NCI-H1417 treated with DMSO at 0.1 percent for 48 hours (cell line): ENCODE data around the gene GPR42.
"Not testable (repeated sequence)": the region's sequence is repeated elsewhere in the genome, so short reads cannot be mapped to it uniquely, and the experiment has no call there.

Experiments used
- DNase-seq: peaks from one replicate; lab custom pipeline; 2025; lab: John Stamatoyannopoulos, UW

Gene GPR42

DNA sequence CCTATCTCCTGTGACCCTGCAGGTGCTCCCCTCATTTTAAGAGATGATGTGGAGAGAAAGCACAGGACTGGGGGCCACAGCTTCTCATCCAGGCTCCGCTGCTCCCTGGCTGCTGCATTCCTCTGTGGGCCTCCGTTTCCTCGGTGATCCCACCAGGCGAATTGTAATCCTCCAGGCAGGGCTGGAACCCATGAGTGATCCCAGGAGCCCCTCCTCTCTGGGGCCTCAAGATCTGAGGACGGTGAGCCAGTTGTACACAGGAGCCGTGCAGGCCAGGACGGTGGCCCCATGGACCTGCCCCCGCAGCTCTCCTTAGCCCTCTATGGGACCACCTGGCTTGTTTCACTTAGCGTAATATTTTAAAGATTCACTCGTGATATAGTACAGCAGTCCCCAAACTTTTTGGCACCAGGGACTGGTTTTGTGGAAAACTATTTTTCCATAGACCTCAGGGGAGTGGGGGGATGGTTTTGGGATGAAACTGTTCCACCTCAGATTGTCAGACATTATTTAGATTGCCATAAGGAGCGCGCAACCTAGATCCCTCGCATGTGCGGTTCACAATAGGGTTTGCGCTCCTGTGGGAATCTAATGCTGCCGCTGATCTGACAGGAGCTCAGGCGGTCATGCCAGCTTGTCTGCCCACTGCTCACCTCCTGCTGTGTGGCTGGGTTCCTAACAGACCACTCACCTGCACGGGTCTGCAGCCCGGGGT is 7.0 kb upstream of the GPR42 start:
- DNase-seq: no peak

DNA sequence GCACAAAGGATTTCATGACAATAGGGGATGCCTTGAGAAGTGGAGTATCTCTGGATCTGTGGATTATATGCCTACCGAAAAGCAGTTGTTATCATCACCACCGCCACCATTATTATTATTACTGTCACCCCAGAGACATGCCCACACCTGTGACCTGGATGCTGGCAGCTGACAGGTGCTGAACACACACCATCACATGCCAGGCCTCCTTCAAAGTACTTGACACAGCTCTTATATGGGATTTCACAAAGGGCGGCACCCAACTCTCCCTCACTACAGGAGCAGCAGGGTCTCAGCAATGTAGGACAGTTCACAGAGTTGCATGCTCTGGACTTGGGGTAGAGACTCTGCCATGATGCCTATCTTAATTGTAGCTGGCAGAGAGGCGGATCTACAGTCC is 5.6 kb upstream of the GPR42 start:
- DNase-seq: no peak

DNA sequence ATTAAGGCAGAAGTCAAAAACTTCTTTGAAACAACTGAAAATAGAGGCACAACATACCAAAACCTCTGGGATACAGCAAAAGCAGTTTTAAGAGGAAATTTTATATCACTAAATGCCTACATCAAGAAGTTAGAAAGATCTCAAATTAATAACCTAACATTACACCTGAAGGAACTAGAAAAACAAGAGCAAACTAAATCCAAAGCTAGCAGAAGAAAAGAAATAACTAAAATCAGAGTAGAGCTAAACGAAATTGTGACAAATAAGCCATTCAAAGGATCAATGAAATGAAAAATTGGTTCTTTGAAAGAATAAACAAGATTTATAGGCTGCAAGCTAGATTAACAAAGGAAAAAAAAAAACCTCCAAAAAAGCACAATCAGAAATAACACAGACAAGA is 2.5 kb upstream of the GPR42 start:
- DNase-seq: no peak

DNA sequence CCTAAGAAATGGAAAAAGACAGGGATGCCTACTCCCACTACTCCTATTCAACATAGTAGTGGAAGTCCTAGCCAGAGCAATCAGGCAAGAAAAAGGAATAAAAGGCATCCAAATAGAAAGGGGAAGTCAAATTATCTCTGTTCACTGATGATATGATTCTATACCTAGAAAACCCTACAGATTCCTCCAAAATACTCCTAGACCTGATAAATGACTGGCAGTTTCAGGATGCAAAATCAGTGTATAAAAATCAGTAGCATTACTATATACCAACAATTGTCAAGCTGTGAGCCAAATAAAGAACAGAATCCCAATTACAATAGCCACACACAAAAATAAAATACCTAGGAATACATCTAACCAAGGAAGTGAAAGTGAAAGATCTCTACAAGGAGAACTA is 1.3 kb upstream of the GPR42 start:
- DNase-seq: no peak

DNA sequence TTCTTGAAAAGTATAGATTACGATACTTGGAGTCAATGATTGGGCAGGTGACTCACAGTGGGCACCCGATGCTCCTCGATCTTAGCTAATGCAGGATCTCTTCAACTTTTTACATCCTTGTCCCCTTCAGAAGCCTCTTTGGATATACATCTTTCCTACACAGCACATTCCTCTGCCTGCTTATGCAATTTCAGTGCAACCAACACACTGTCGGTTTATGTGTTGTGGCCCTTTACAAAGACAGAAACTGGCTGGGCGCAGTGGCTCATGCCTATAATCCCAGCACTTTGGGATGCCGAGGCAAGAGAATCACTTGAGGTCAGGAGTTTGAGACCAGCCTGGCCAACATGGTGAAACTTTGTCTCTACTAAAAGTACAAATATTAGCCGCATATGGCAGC is 2.6 kb downstream of the GPR42 start:
- DNase-seq: no peak

DNA sequence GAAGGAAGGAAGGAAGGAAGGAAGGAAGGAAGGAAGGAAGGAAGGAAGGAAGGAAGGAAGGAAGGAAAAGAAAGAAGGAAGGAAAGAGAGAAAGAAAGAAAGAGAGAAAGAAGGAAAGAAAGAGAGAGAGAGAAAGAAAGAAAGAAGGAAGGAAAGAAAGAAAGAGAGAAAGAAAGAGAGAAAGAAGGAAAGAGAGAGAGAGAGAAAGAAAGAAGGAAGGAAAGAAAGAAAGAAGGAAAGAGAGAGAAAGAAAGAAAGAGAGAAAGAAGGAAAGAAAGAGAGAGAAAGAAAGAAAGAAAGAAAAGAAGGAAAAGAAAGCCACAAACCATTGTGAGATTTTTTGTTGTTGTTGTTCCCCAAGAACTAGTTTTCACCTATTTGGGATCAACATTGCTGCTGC is 3.2 kb downstream of the GPR42 start:
- DNase-seq: not testable (repeated sequence)

DNA sequence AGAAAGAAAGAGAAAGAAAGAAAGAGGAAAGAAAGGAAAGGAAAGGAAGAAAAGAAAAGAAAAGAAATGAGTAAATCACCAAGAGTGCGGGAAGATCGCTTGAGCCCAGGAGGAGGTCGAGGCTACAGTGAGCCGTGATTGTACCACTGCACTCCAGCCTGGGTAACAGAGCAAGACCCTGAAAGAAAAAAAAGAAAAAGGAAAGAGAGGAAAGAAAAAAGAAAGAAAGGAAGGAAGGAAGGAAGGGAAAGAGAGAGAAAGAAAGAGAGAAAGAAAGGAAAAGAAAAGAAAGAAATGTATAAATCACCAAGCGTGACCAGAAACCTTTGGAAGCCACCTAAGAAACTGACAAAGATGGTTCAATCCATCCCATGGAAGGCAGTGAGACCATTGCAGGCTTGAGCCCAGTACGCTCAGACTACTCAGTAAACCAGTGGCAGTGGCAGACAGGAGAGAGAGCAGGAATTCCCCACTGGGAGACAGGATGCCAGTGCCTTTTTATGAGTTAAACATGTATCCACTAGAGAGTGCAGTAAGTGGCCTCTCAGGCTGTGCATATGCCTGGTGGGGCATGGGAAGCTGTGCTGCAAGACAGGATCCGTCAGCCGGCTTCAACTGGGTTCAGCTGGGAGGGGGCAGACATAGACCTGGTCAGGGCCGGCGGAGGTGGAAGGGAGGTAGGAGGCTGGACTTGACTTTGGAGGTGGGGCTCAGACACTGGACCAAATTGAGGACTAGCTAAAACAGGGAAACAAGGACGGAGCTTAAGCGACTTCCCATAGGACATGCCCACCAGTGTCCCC is 4.8 kb downstream of the GPR42 start:
- DNase-seq: no peak

DNA sequence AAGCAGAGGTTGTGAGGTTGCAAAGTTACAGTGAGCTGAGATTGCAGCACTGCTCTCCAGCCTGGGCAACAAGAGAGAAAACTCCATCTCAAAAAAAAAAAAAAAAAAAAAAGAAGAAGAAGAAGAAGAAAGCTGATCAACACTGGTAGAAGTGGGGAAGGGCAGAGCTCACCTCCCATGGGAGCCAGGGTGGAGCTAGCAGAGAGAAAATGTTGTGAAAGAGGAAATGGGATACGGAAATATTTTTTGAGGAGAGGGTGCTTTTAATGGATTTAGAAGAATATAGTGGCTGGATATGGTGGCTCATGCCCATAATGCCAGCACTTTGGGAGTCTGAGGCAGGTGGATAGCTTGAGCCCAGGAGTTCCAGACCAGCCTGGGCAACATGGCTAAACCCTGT is 6.8 kb downstream of the GPR42 start:
- no peak for DNase-seq

DNA sequence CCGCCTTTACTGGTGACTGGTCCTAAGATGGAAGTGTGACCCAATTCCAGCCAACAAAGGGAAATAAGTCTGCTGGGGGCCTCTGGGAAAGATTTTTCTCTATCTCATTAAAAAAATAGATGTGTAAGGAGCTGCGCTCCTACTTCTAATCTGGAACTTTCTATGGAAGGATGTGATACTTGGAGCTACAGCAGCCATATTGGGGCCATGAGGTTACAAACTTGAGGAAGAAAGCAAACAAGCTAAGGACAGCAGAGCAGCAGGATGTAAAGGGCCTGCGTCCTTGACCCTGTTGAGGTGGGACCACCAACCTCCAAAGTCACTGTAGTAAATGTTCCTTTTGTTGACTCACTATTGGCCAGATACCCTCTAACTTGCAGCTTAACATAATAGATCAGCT is 7.5 kb downstream of the GPR42 start:
- DNase-seq: no peak

DNA sequence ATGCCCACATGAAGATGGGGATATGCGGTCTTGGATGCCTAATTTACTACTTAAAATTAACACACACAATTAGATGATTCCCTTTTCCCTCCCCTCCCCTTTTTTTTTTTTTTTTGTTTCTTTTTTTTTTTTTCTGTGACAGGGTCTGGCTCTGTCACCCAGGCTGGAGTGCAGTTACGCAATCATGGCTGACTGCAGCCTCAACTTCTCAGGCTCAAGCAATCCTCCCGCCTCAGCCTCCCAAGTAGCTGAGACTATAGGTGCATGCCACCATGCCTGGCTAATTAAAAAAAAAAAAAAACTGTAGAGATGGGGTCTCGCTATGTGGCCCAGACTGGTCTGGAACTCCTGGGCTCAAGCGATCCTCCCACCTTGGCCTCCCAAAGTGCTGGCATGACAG is 8.7 kb downstream of the GPR42 start:
- not testable (repeated sequence) for DNase-seq

DNA sequence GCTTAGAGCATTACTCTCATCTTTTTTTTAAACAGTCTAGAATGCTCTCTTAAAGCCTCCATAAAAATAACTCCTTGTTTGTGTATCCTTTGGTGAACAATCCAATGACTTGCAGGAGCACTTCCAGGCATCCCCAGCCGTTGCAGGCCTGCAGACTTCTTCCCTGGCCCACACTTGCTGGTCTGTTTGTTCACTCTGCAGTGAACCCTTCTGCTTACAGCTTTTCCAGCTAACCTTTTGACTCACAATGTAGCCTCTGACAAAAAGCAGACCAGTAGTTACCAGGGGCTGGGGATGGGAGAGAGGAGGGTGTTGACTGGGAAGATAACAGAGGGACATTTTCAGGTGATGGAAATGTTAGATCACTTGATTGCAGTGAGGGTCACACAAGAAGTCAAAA is 9.1 kb downstream of the GPR42 start:
- DNase-seq: no peak

DNA sequence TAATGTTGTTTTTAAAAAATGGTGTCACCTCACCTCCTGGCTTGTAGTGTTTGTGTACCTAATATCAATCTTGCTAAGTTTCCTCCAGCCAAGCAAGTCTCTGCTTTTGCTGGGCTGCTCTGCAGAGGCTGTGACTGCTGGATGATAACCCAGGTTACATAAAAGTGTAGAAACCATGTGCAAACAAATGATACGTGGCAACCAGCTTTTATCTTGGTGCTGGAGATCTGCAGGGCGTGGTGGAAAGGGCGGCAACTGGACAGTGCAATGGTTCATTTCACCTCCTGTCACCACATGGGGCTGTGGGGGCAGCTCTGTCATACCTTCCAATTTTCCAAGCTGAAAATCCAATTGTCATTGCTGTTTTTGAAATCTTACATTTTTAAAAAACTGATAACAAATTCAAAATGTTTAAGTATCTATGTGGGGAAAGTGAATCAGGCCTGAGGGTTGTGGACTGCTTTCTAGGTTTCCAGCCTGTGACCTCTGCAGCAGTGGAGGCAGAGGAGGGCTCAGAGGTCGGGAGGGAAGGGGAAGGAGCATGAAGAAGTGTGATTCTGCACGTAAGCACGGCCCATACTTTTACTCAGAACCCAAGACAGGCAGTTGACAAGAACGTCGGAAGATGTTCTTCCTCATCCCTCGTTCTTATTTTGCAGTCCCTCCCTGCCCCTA is 9.7 kb downstream of the GPR42 start:
- DNase-seq: no peak

DNA sequence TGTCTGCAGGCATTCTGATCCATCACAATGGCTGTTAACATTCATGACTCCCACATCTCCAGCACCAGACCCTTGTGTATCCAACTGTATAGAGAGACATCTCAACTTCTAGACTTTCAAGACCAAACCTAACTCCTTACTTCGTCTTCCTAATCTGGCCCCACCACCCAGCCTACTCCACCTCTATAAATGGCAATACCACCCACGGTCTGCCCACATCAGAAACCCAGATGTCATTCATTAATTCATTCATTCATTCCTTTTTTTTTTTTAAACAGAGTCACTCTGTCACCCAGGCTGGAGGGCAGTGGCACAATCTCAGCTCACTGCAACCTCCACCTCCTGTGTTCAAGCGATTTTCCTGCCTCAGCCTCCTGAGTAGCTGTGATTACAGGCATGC is 10.4 kb downstream of the GPR42 start:
- DNase-seq: no peak

DNA sequence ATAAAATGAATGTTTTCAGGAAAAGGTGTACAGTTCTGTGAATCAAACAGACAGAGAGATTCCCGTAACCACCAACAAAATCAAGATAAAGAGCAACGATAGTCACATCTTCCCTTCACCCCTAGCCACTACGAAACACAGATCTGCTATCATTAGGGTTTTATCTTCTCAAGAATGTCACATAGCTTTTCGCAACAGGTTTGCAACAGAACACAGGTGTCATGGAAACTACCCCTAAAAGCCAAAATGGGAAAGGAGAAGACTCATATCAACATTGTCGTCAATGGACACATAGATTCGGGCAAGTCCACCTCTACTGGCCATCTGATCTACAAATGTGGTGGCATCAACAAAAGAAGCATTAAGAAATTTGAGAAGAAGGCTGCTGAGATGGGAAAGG is 11.1 kb downstream of the GPR42 start:
- no peak for DNase-seq

DNA sequence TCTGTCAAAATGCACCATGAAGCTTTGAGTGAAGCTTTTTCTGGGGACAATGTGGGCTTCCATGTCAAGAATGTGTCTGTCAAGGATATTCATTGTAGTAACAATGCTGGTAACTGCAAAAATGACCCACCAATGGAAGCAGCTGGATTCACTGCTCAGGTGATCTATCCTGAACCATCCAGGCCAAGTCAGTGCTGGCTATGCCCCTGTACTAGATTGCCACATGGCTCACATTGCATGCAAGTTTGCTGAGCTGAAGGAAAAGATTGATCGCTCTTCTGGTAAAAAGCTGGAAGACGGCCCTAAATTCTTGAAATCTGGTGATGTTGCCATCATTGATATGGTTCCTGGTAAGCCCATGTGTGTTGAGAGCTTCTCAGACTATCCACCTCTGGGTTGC is 12.7 kb downstream of the GPR42 start:
- DNase-seq: no peak

DNA sequence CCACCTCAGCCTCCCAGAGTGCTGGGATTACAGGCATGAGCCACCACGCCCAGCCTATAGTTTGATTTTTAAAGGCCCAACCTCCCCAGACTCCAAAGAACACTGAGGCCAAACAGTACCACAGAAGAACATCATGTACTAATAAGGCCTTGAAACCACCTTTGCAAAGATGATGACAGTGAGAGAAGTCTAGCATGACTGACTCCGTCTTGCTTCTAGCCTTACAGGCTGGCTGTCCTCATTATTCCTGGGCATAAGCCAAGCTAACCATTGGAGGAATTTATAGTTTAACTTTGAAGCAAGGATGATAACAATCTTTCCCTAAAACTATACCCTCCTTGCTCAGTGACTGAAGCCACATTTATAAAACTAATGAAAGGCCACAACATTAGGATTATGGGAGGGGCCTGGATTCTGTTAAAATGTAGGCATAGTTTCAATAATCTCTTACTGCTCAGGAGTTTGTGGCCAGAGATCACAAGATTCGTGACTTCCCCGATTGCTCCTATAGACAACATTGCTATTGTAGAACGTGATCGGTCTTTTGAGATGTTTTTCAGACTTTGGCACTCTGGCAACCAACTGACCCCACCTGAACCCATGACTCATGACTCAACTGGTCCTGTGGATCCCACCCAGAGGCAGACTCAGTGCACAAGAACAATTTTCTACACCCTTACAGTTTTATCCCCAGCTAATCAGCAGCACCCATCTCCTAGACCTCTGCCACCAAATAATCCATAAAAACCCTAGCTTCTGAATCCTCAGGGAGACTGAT is 17.6 kb downstream of the GPR42 start:
- no peak for DNase-seq

DNA sequence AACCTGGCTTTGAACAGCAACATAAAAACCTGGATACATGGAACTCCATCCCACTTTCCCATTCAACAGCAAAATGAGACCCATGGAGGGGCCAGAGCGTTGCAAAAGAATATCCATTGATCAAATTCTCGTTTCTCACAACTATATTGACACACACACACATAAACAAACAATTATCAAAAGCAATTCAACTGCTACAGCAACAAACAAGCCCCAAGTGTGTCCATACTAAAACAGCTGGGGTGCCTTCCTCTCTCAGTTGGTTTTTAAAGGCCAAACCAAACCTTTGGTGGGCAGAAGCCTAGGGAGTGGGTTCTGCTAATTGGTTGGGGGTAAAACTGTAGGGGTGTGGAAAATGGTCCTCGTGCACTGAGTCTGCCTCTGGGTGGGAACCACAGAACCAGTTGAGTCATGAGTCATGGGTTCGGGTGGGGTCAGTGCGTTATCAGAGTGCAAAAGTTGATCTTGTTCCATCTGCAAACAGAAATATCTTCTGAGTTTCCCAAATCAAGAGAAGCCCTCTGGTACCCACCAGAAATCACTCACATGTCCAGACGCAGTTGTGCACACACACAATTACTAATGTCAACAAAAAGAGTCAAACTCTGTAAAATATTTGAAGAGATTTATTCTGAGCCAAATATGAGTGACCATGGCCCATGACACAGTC is 18.5 kb downstream of the GPR42 start:
- DNase-seq: no peak

DNA sequence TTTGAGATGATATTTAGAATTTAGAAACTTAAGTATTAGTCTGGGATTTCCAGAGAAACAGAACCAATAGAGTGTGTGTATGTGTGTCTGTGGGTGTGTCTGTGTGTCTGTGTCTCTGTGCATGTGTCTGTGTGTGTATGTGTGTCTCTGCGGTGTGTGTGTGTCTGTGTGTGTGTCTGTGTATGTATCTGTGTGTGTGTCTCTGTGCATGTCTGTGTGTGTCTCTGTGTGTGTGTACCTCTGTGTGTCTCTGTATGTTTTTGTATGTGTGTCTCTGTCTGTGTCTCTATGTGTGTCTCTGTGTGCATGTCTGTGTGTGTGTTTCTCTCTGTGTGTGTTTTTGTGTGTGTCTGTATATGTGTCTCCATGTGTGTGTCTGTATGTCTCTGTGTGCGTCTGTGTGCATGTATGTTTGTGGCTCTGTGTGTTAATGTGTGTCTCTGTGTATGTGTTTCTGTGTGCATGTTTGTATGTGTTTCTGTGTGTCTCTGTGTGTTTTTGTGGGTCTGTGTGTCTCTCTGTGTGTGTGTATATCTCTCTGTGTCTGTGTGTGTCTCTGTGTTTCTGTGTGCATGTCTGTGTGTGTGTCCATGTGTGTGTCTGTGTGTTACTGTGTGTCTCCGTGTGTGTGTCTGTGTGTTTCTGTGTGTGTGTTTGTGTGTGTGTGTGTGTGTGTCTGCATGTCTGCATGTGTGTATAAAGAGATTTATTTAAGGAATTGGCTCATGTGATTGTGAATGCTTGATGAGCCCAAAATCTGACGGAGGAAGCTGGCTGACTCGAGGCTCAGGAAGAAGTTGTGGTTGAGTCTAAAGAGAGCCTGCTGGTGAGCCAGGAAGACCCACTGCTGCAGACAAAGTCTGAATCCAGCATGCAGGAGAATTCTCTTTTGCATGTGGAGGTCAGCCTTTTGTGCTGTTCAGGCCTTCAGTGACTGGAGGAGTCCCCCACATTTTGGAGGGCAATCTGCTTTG is 22.2 kb downstream of the GPR42 start:
- DNase-seq: no peak

DNA sequence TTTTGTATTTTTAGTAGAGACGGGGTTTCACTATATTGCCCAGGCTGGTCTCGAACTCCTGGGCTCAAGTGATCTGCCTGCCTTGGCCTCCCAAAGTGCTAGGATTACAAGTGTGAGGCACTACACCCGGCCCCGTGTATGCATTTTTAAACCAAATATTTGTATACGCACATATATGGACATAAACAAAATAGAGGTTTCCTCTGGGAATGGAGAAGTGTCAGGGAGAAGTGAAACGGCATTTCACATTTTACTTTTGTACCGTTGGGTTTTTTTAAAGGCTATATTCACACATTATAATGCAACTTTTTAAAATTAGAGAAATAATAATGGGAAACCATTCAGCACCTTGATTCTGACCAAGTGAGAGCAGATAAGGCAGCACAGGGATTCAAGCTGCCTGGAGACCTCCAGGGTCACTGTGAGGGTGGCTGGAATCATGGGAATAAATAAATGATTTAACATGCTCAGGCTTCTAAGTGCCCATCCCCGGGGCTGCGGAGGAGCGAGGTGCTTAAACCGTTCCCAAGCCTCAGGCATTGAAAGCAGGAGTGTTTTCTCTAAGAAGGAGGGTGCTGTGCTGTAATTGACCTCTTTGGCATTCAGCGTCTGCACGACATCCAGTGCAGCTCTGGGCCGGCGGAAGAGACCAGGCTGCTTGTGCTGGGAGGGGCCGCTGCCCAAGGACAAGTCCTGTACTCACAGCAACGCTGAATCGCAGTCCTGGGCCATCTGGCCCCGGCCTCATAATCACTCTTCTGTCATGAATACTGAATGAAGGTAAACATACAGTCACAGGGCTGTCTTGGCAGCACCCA is 24.7 kb downstream of the GPR42 start:
- no peak for DNase-seq
